GM21528 (cell line): ENCODE measurements around the gene DENND2A.
"Not testable (repeated sequence)": the region's sequence is repeated elsewhere in the genome, so short reads cannot be mapped to it uniquely, and the experiment has no call there.

Experiments
- ATAC-seq: cut with Tn5 transposase; IDR thresholded peaks from one replicate; pipeline ENCODE4 v1.9.1; 2021; ENCODE audit warnings: mild to moderate bottlenecking, moderate library complexity; ENCODE audit not compliant: unreplicated experiment, low FRiP score

Gene DENND2A

DNA sequence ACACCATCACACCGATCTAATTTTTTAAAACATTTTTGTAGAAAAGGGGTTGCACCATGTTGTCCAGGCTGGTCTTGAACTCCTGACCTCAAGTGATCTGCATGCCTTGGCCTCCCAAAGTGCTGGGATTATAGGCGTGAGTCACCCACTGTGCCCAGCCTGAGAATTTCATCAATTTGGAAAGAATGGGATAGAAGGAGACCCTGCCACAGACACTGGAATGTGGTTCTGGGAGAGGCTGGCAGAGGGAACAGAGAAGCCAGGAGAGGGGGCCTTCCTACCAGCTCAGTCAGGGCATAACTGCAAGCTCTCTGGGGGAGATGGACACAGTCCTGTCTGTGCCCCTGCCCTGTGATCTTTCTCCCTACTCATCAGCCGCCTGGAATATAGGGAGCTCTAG lies 119.2 kb downstream of the DENND2A start:
- ATAC-seq: no peak

GRCh38 chr7:140519007-140519399 lies 121.6 kb downstream of the DENND2A start:
- ATAC-seq: no peak

DNA sequence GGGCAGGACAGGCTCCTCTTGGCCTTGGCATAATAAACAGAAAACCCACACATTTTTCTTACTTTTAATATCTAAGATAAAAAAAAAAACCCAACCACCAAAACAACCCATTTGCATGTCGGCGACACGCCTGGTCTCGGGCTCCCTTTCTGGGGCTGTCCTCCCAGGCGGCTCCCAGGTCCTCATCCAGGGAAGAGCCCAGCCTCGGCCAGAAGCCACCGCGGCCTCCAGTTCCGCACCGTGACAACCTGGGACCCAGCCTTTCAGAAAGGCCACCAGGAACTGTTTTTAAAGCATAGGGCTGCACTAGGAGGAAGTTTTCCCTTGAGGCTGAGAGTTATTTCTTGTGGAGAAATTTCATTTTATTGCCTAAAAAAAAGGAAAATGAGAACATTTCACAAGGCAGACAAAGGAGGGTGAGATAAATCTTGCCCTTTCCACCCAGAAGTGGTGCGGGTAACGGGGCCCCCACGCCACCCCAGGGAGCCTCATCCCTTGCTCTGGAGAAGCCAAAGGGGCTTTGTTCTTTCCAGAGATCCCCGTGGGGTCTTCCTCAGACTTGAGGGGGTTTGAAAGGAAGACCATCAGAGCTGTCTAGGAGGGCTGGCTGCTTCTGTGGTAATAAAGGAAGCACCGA lies 122.1 kb downstream of the DENND2A start:
- no peak for ATAC-seq

DNA sequence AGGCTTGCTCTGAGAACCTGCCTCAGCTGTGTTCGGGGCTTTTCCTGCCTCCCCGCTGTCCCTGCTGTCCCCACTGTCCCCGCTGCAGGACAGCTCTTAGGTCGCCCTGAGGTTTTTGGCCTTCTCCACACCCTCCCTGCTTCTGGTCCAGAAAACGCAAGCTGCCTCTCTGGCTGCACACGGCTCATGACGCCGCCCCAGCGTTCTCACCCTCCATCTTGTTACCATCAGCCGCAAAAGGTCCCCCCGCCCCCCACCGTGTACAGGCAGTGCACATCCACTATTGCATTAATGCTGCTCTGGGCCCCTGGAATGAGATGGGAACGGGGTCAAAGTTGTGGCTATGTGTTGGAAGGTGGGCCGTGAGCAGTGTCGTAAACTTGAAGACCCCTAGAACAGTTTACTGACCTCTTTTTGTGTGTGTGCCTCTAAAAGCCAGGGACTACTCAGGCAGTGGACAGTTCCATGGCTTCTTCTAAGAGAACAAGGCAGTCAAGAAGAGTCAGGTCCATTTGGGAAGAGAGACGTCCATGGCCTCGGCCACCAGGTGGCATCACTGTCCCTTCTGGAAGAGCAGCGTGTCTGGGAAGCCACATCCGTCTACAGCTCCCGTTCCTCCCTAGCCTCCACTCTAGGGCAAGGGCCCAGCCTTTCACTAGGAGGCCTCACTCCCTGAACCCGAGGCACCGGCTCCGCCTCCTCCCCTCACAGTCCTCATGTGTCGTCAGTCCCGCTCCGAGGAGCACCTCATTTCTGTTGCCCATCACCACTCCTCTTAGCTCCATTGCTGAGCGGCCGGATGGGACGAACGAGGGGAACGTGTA lies 122.9 kb downstream of the DENND2A start:
- ATAC-seq: no peak

DNA sequence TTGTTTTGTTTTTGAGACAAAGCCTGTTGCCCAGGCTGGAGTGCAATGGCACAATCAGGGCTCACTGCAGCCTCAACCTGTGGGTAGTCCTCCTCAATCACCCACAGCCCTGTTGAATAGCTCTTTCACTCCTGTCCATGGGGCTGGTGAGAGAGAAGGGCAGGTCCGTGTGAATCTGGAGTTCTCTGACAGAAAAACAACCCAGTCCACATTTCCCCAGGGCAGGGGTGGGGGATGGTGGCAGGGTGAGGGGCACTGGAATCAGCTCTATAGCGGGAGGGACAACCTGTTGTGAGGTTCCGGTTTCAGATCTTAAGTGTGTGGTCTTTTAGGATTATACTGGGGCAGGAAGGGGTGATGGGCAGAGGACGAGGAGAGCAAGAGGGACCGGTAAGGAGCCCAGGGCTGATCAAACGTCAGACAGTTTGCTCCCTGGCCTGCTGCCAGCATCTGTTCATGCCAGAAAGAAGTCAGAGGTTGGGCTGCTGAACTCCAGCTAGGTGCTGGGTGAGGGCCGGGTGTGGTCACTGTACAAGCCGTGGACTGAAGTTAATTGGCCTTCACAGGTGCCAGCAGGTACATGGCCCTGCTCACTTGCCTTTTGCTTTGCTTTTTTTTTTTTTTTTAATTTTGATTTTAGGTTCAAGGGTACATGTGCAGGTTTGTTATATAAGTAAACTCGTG lies 128.2 kb downstream of the DENND2A start:
- no peak for ATAC-seq

- ATAC-seq: no peak
These were observed 130.8 kb downstream of the DENND2A start for GRCh38 chr7:140509789-140510188.

DNA sequence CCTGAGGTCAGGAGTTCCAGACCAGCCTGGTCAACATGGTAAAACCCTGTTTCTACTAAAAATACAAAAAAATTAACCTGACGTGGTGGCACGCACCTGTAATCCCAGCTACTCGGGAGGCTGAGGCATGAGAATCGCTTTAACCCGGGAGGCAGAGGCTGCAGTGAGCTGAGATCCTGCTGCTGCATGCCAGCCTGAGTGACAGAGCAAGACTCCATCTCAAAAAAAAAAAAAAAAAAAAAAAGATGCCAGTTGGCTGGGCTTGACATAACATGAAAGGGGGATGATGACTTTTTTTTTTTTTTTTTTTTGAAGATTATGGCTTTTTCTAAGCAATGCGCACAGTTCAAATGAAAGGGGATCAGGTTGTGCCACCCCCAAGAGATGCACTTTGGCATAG lies 133.1 kb downstream of the DENND2A start:
- not testable (repeated sequence) for ATAC-seq

DNA sequence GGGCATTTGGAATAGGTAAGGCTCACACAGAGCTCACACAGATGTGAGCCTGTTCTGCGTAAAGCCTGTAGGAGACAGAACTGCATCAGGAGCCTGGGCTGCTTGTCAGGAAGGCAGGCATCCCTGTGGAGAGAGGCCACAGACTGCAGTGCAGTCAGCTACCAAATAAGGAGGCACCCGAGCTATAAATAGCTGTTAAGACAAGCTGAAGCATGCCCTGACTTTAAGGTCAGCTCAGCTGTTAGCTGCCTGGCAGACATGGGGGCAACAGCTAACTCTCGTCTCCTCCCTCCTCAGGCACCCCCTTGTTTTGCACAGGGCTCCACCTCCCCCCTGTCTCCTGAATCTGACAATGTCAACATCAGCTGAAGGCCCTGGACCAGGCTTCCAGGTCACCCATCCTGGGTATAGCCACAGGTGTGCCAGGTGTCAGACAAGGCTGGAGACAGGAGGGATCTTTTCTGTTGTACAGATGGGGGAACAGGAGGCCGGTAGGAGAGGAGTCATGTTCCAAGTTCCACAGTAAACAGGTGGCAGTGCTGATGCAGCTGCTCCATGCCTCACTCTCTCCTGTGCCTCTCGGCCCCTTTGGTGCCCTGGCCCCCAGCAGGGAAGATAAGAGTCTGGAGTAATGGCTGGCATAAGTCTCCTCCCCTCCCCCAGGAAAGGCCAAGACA lies 133.7 kb downstream of the DENND2A start:
- ATAC-seq: no peak

DNA sequence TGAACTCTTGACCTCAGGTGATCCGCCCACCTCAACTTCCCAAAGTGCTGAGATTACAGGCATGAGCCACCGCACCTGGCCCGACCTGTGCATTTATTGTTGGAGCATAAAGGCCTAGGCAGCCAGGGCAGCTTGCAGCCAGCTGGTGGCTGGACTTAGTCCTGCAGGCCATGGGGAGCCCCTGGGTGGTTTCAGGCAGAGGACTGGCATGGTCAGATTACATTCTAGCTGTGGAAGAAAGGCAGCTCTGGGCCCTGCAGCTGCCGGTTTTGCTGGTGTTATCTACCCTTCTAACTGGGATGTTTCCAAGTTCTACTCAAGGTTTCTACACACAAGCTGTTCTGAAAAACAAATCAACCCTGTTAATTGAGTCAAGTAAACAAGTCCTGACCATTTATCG lies 138.6 kb downstream of the DENND2A start:
- ATAC-seq: no peak

DNA sequence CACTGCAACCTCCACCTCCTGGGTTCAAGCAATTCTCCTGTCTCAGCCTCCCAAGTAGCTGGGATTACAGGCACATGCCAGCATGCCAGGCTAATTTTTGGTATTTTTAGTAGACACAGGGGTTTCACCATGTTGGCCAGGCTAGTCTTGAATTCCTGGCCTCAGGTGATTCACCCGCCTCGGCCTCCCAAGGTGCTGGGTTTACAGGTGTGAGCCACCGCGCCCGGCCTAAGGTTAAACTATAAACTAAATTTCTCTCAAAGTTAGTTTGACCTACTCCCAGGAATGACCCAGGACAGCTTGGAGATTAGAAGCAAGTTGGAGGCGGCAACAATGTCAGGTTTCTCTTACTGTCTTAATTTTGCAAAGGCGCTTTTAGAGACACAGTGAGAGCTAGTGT lies 142.8 kb downstream of the DENND2A start:
- not testable (repeated sequence) for ATAC-seq

DNA sequence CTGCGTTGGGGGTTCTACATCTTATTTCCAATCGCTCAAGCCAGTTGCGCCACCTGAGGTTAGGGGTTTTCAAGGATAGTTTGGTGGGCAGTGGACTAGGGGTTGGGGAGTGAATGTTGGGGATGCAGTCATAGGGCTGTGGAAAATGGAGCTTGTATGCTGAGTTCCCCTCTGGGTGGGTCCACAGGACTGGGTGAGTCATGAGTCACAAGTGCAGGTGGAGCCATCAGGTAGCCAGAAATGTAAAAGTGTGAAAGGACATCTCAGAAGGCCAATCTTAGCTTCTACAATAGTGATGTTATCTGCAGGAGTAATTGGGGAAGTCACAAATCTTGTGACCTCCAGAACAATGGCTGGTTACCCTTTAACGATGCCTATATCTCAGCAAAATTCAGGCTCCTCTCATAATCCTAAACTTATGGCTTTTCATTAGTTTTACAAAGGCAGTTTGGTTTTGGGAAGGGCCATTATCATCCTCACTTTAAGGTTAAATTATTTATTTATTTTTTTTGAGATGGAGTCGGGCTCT lies 143.3 kb downstream of the DENND2A start:
- no peak for ATAC-seq

DNA sequence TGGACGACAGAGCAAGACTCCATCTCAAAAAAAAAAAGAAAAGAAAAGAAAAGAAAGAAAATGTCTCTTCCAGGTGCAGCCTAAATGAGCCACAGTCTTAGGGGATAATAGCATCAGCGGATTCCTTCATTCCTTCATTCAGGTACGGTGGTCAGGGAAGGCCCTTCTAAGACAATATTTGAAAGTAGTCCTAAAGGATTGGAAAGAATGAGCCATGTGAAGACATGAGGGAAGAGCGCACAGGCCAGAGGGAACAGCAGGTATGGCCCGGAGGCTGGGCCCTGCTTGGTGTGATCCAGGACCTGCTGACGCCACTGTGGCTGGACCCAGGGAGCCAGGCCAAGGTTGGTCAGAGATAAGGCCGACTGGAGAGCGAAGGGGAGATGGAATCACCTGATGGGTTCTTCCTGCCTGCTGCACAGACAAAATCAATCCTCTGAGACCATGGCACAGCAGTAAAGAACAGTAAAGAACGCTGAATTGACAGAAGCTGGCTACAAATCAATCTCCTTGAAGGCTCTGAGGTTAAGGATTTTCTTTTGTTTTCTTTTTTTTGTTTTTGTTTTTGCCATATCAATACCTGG lies 145.0 kb downstream of the DENND2A start:
- ATAC-seq: no peak

DNA sequence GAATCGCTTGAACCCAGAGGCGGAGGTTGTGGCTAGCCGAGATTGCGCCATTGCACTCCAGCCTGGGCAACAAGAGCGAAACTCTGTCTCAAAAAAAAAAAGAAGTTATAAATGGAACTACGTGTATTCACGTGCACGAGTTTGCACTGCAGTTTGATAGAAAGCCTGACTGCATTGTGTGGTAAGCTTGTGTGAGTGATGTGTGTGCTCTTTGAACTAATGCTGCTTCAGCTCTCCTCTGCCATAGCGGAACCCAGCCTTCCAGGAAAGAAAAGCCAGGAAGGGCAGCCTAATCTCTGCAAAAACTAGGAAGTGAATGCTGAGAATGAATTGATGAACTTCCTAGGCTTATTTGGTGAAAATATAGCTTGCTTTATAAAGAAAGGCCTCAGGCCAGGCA lies 145.7 kb downstream of the DENND2A start:
- no peak for ATAC-seq

DNA sequence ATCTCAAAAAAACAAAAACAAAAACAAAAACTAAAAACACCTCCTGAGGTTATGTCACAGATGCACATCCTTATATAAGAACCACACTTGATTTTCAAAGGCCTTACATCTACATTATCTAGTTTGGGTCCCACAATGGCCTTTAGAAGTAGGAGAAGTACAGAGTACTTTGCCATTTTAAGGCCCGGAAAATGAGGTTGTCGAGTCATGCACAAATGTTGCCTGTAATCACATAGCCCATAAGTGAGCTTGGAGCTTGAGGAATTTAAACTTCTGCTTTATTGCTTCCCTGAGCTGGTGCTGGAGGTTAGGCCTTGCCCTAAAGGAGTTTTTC lies 151.6 kb downstream of the DENND2A start:
- ATAC-seq: no peak

DNA sequence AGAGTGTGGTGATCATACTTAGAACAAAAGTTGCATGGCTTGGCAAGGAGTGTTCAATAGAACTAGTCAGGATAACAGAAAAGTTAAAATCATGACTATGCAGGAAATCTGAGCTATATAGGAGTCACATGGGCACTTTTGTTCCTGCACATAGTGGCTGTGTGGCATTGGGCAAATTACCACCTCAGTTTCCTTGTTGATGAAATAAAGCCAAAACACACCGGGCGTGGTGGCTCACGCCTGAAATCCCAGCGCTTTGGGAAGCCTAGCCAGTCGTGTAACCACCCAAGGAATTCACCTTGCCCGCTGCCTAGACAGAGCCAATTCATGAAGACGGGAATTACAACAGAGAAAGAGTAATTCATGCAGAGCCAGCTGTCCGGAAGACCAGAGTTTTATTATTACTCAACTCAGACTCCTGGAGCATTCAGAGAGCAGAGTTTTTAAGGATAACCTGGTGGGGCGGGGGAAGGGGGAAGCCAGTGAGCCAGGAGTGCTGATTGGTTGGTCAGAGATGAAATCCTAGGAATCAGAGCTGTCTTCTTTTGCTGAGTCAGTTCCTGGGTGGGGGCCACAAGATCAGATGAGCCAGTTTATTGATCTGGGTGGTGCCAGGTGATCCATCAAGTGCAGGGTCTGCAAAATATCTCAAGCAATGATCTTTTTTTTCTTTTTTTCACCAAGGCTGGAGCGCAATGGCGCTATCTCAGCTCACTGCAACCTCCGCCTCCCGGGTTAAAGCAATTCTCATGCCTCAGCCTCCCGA lies 154.9 kb downstream of the DENND2A start:
- no peak for ATAC-seq

- no peak for ATAC-seq
These were observed 155.6 kb downstream of the DENND2A start for GRCh38 chr7:140484951-140485499.

GRCh38 chr7:140484479-140484878 lies 156.1 kb downstream of the DENND2A start:
- ATAC-seq: no peak

- ATAC-seq: no peak
These were observed 160.9 kb downstream of the DENND2A start for GRCh38 chr7:140479739-140480084.

DNA sequence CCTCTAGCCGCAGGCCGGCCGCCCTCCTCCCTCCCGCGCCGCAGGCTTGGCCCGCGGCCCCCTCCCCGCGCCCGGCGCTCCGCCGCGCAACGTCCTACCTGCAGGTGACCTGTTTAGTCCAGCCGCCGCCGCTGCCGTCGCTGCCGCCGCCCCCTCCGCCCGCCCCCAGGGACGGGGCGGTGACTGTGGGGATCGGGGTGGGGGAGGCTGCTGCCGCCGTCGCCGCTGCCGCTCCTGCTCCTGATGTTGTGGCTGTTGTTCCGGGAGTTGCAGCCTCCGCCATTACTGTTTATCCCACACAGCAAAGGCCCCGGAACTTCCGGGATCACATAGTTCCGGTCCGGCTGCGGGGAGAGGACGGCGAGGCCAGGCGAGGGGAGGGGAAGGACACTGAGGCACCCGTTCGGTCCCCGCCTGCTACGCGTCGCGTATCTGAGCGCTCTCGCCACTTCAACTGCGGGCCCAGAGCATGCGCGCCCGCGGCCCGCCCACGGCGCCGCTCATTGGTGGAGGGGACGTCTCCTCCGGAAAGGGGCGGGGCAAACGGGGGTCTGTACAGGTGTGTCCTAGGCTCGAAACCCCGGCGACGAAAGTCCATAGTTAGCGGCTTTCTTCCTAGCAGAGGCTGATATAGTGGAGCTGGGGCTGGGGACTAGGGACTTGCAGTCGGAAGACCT lies 161.4 kb downstream of the DENND2A start, which contains the start of gene MKRN1:
Gene MKRN1, minus strand, starts transcription at position 444 of the 677 bp plus-strand sequence. Its CDS starts 161 bp downstream, at position 283.
- peak; percentile 91 for ATAC-seq
